Glomerular visceral epithelial cell (primary cell): Measurements from ENCODE around the gene MRPL36.
A peak's percentile ranks its signal among the peaks of the same experiment; 100 is the strongest.
"Not testable (repeated sequence)": the region's sequence is repeated elsewhere in the genome, so short reads cannot be mapped to it uniquely, and the experiment has no call there.

Source experiments
- DNase-seq: peaks from one replicate; pipeline ENCODE4 v3.0.0-alpha.2; 2016; ENCODE audit errors: extremely low spot score

MRPL36 gene

GRCh38 chr5:1815071-1815786 lies 15.6 kb upstream of the MRPL36 start:
- DNase-seq: no peak

- no peak for DNase-seq
These were observed 14.8 kb upstream of the MRPL36 start for GRCh38 chr5:1814183-1815020.

GRCh38 chr5:1810581-1811101 lies 11.0 kb upstream of the MRPL36 start:
- DNase-seq: no peak

GRCh38 chr5:1809416-1810035 lies 9.9 kb upstream of the MRPL36 start:
- no peak for DNase-seq

GRCh38 chr5:1808439-1808838 lies 8.8 kb upstream of the MRPL36 start:
- DNase-seq: peak; percentile 60

- DNase-seq: no peak
These were observed 8.0 kb upstream of the MRPL36 start for GRCh38 chr5:1807451-1808185.

GRCh38 chr5:1806974-1807373 lies 7.3 kb upstream of the MRPL36 start:
- no peak for DNase-seq

- no peak for DNase-seq
These were observed 6.6 kb upstream of the MRPL36 start for GRCh38 chr5:1806199-1806598.

- DNase-seq: no peak
These were observed 6.1 kb upstream of the MRPL36 start for GRCh38 chr5:1805736-1806135.

GRCh38 chr5:1805326-1805725 lies 5.7 kb upstream of the MRPL36 start:
- DNase-seq: no peak

- no peak for DNase-seq
These were observed 4.5 kb upstream of the MRPL36 start for GRCh38 chr5:1804001-1804690.

GRCh38 chr5:1803192-1803591 lies 3.6 kb upstream of the MRPL36 start:
- DNase-seq: no peak

GRCh38 chr5:1801967-1802295 lies 2.3 kb upstream of the MRPL36 start:
- peak; percentile 34 for DNase-seq

GRCh38 chr5:1801222-1801966 lies 1.8 kb upstream of the MRPL36 start, which contains the start of gene NDUFS6:
TSS of gene NDUFS6 (plus strand) at chr5:1801407. CDS start at chr5:1801418, 11 bp downstream.
- peak; percentile 71 for DNase-seq

GRCh38 chr5:1800472-1801221 lies 1.0 kb upstream of the MRPL36 start:
- no peak for DNase-seq

- DNase-seq: peak; percentile 34
These were observed 481 bp downstream of the MRPL36 start for GRCh38 chr5:1799110-1799601.

- DNase-seq: not testable (repeated sequence)
These were observed 1.0 kb downstream of the MRPL36 start for GRCh38 chr5:1798589-1798988.

GRCh38 chr5:1797855-1798254 lies 1.8 kb downstream of the MRPL36 start:
- DNase-seq: no peak

GRCh38 chr5:1797103-1797800 lies 2.4 kb downstream of the MRPL36 start:
- DNase-seq: no peak
